Prostate gland (tissue), 2 donors: ENCODE data around the gene WDR12.
"Not testable (repeated sequence)": the region's sequence is repeated elsewhere in the genome, so short reads cannot be mapped to it uniquely, and the experiment has no call there.

Source experiments
- POLR2A ChIP-seq: fragments of 450-650 bp; IDR thresholded peaks from one replicate; pipeline ENCODE4 v1.6.1; 2016; ENCODE audit warnings: antibody characterized with exemption, mild to moderate bottlenecking
- POLR2AphosphoS5 ChIP-seq: sonication (generic); formaldehyde crosslinking; IDR thresholded peaks from one replicate; pipeline ENCODE4 v1.6.1; 2017; ENCODE audit warnings: antibody characterized with exemption
- TF ChIP-seq, protein P1 (sequence below), 4 experiments: fragments of 200-600 bp in 2 of 4; fragments of 450-650 bp in 2 of 4; sonication (generic) in 2 of 4; IDR thresholded peaks; 1 replicate in 3 of 4; 2 replicates in 1 of 4; pipeline ENCODE4 v1.5.1; 2016 to 2019; ENCODE audit warnings: antibody characterized with exemption in 4 of 4, mild to moderate bottlenecking in 2 of 4, moderate library complexity in 2 of 4

DNA sequence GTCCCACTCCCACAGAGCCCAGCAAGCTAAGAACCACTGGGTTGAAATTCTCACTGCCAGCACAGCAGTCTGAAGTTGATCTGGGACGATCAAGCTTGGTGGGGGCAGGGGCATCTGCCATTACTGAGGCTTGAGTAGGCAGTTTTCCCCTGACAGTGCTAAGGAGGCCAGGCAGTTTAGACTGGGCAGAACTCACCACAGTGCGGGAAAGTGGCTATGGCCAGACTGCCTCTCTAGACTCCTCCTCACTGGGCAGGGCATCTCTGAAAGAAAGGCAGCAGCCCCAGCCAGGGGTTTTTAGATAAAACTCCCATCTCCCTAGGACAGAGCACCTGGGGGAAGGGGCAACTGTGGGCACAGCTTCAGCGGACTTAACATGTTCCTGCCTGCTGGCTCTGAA, 62.1 kb downstream of the WDR12 start:
- not testable (repeated sequence) for TF ChIP-seq POLR2A, POLR2AphosphoS5
- TF ChIP-seq, protein P1, sequence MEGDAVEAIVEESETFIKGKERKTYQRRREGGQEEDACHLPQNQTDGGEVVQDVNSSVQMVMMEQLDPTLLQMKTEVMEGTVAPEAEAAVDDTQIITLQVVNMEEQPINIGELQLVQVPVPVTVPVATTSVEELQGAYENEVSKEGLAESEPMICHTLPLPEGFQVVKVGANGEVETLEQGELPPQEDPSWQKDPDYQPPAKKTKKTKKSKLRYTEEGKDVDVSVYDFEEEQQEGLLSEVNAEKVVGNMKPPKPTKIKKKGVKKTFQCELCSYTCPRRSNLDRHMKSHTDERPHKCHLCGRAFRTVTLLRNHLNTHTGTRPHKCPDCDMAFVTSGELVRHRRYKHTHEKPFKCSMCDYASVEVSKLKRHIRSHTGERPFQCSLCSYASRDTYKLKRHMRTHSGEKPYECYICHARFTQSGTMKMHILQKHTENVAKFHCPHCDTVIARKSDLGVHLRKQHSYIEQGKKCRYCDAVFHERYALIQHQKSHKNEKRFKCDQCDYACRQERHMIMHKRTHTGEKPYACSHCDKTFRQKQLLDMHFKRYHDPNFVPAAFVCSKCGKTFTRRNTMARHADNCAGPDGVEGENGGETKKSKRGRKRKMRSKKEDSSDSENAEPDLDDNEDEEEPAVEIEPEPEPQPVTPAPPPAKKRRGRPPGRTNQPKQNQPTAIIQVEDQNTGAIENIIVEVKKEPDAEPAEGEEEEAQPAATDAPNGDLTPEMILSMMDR (IDR thresholded peaks at IDR 0.05) = not testable (repeated sequence)
